HepG2 (cell line): ENCODE data around the gene MPST. TPM values are rescaled to one million over a fixed set of nuclear protein-coding genes. Genes with fewer than 3 reads are reported as not detected.

Experiments used
- ATF5 ChIP-seq: sonication (generic); formaldehyde crosslinking; IDR thresholded peaks from 2 replicates; pipeline ENCODE4 v1.4.0; 2020; ENCODE audit warnings: mild to moderate bottlenecking, low read depth, missing genetic modification reagents
- BORCS8-MEF2B ChIP-seq: sonication (generic); formaldehyde crosslinking; IDR thresholded peaks from 2 replicates; pipeline ENCODE4 v1.8.0; 2022; ENCODE audit warnings: mild to moderate bottlenecking, missing genetic modification reagents
- CREBL2 ChIP-seq: sonication (generic); formaldehyde crosslinking; IDR thresholded peaks from 2 replicates; pipeline ENCODE4 v1.8.1; 2023; ENCODE audit warnings: missing genetic modification reagents, mild to moderate bottlenecking, borderline replicate concordance
- HBP1 ChIP-seq: IDR thresholded peaks from 2 replicates; pipeline ENCODE4 v1.6.1; 2016; ENCODE audit warnings: low read depth, control low read depth
- MEF2D ChIP-seq: sonication (generic); formaldehyde crosslinking; IDR thresholded peaks from 2 replicates; pipeline ENCODE4 v1.5.1; 2020; ENCODE audit warnings: mild to moderate bottlenecking, missing genetic modification reagents
- NAIF1 ChIP-seq: sonication (generic); formaldehyde crosslinking; IDR thresholded peaks from 2 replicates; pipeline ENCODE4 v1.5.0; 2020; ENCODE audit warnings: mild to moderate bottlenecking, missing genetic modification reagents, borderline replicate concordance
- NFATC3 ChIP-seq: sonication (generic); formaldehyde crosslinking; IDR thresholded peaks from 2 replicates; pipeline ENCODE4 v1.5.1; 2020; ENCODE audit warnings: mild to moderate bottlenecking, missing genetic modification reagents
- RBAK ChIP-seq: sonication (generic); formaldehyde crosslinking; IDR thresholded peaks from 2 replicates; pipeline ENCODE4 v1.5.1; 2020; ENCODE audit warnings: mild to moderate bottlenecking, missing genetic modification reagents
- RFXANK ChIP-seq: IDR thresholded peaks from 2 replicates; pipeline ENCODE4 v1.6.1; 2016
- SNAI1 ChIP-seq: sonication (generic); formaldehyde crosslinking; IDR thresholded peaks from 2 replicates; pipeline ENCODE4 v1.5.0; 2020; ENCODE audit warnings: mild to moderate bottlenecking, missing genetic modification reagents, borderline replicate concordance
- SSRP1 ChIP-seq: IDR thresholded peaks from 2 replicates; pipeline ENCODE4 v1.6.1; 2016; ENCODE audit warnings: control low read depth
- TEAD3 ChIP-seq: optimal IDR thresholded peaks from 2 replicates; pipeline ENCODE3; 2016; ENCODE audit warnings: borderline replicate concordance
- TOE1 ChIP-seq: sonication (generic); formaldehyde crosslinking; IDR thresholded peaks from 2 replicates; pipeline ENCODE4 v1.4.0; 2020; ENCODE audit warnings: mild to moderate bottlenecking, missing genetic modification reagents
- ZBTB10 ChIP-seq: sonication (generic); formaldehyde crosslinking; IDR thresholded peaks from 2 replicates; pipeline ENCODE4 v1.4.0; 2020; ENCODE audit warnings: missing genetic modification reagents, borderline replicate concordance
- ZNF124 ChIP-seq: sonication (generic); formaldehyde crosslinking; IDR thresholded peaks from 2 replicates; pipeline ENCODE4 v1.4.0; 2020; ENCODE audit warnings: missing genetic modification reagents
- ZNF180 ChIP-seq: sonication (generic); formaldehyde crosslinking; IDR thresholded peaks from 2 replicates; pipeline ENCODE4 v1.4.0; 2020; ENCODE audit warnings: low read depth, missing genetic modification reagents, borderline replicate concordance
- ZNF576 ChIP-seq: sonication (generic); formaldehyde crosslinking; IDR thresholded peaks from 2 replicates; pipeline ENCODE4 v1.4.0; 2020; ENCODE audit warnings: mild to moderate bottlenecking, missing genetic modification reagents
- ZNF615 ChIP-seq: sonication (generic); formaldehyde crosslinking; IDR thresholded peaks from 2 replicates; pipeline ENCODE4 v1.5.0; 2020; ENCODE audit warnings: mild to moderate bottlenecking, missing genetic modification reagents, borderline replicate concordance
- ZNF710 ChIP-seq: sonication (generic); formaldehyde crosslinking; IDR thresholded peaks from 2 replicates; pipeline ENCODE4 v1.5.0; 2020; ENCODE audit warnings: mild to moderate bottlenecking, missing genetic modification reagents, borderline replicate concordance
- ZSCAN30 ChIP-seq: sonication (generic); formaldehyde crosslinking; IDR thresholded peaks from 2 replicates; pipeline ENCODE4 v1.5.0; 2020; ENCODE audit warnings: mild to moderate bottlenecking, missing genetic modification reagents
- polyA plus RNA-seq, 8 experiments: library from polyadenylated mRNA; depleted of rRNA in 3 of 8; stranded (reverse) in 7 of 8; unstranded in 1 of 8; fragments of >200 nt; fragmentation: Illumina TruSeq in 4 of 8; extraction: Trizol in 4 of 8; gene quantifications; 2 replicates each; pipeline versions ENCODE4 v1.2.1 to v1.2.3, GENCODE V29; 2011 to 2016; ENCODE audit warnings: low read depth in 4 of 8, missing spikeins in 1 of 8, mixed read lengths in 1 of 8; ENCODE audit not compliant: insufficient read depth in 1 of 8
- total RNA-seq, 5 experiments: library from RNA; depleted of rRNA; stranded (reverse); fragments of >200 nt; fragmentation: Illumina TruSeq; extraction: Trizol; gene quantifications; 2 replicates each; pipeline ENCODE4 v1.2.3, GENCODE V29; 2016; ENCODE audit warnings: low read depth in 1 of 5

MPST gene
- total and polyA plus RNA-seq, 2 of the 13 experiments (the other 11 are each of a cell fraction or from before 2014, with no cell fraction given): 133 to 141 TPM

GRCh38 chr22:37032535-37033460 lies 13.3 kb downstream of the MPST start (continued):
- TF ChIP-seq ZNF576 (CRISPR knock-in tag) (no peak), ATF5 (CRISPR knock-in tag) (no peak), ZNF124 (no peak; the same call in none of the 2 replicates), SSRP1 (CRISPR knock-in tag) (peak; percentile 99; the same call in 1 of the 2 replicates), CREBL2 (CRISPR knock-in tag) (no peak), TEAD3 (peak; percentile 98), ZNF615 (CRISPR knock-in tag) (no peak), MEF2D (CRISPR knock-in tag) (peak; percentile 97), ZBTB10 (CRISPR knock-in tag) (peak; percentile 83; the same call in 1 of the 2 replicates), SNAI1 (CRISPR knock-in tag) (0 out of 2 replicates have a peak, but pooled peaks have one; percentile 63), ZSCAN30 (CRISPR knock-in tag) (no peak; the same call in 1 of the 2 replicates), RFXANK (CRISPR knock-in tag) (no peak), ZNF180 (no peak), BORCS8-MEF2B (CRISPR knock-in tag) (peak; percentile 87), NFATC3 (CRISPR knock-in tag) (no peak; the same call in 1 of the 2 replicates), TOE1 (CRISPR knock-in tag) (peak; percentile 95; the same call in 1 of the 2 replicates), ZNF710 (CRISPR knock-in tag) (peak; percentile 90), NAIF1 (peak; percentile 70; the same call in 1 of the 2 replicates), RBAK (peak; percentile 65), HBP1 (peak; percentile 70; the same call in 1 of the 2 replicates)
